ENCODE results near the gene PPARG.
A peak's percentile ranks its signal among the peaks of the same experiment; 100 is the strongest.

Gene PPARG

GRCh38 chr3:12439161-12439940, 150.5 kb downstream of the PPARG start:
- CTCF ChIA-PET = interaction anchor here (0.6 kb wide), 1 partner anchor 322 kb away, joined by 3 read pairs; no protein-coding TSS in a partner anchor
- no peak for DNase-seq (ENCODE audit: low spot score)
- TF ChIP-seq, protein P1, sequence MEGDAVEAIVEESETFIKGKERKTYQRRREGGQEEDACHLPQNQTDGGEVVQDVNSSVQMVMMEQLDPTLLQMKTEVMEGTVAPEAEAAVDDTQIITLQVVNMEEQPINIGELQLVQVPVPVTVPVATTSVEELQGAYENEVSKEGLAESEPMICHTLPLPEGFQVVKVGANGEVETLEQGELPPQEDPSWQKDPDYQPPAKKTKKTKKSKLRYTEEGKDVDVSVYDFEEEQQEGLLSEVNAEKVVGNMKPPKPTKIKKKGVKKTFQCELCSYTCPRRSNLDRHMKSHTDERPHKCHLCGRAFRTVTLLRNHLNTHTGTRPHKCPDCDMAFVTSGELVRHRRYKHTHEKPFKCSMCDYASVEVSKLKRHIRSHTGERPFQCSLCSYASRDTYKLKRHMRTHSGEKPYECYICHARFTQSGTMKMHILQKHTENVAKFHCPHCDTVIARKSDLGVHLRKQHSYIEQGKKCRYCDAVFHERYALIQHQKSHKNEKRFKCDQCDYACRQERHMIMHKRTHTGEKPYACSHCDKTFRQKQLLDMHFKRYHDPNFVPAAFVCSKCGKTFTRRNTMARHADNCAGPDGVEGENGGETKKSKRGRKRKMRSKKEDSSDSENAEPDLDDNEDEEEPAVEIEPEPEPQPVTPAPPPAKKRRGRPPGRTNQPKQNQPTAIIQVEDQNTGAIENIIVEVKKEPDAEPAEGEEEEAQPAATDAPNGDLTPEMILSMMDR (conservative IDR thresholded peaks at IDR 0.05; ENCODE audit: low read depth) = no peak
- H3K27ac ChIP-seq = no peak overlapping the region
- POLR2A ChIA-PET (ENCODE audit: low non-redundant PET) = no interaction called here

DNA sequence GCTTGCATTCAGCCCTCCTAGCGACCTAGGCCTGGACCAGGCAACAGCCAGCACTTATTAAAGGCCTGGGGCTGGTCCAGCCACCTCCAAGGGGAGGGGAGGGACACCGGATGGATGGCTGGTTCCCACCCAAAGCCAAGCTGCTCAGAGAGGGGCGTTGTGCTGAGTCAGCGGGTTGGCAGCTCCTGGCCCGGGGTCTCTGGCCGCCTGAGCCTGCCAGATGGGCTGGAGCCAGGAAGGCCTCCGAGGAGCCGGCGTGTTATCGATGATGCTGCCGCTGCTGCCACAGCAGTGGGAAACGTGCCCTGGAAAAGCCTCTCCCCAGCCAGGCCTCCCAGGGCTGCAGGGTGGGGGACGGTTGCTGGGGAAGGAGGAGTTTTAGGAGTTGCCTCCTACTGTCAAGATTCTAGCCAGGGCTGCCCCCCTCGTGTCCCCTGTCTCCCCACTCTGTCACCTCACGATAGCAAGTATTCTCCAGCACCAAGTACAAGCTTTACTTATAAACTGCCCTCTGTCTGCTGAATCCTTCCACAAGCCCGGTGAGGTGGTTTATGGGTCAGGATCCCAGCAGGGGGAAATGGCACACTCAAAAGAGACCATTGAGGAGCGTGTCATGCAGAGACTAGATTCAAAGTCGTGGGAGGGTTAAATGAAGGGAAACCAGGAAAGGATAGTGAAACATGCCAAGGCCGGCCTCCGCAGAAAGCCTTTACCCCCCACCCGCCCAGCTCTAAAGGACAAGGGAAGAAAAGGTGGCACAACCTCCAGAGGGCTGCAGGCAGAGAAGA, 152.3 kb downstream of the PPARG start:
- DNase-seq (ENCODE audit: low spot score) = no peak
- ChIA-PET CTCF (no interaction called here), POLR2A (ENCODE audit: low non-redundant PET) (no interaction called here)
- TF ChIP-seq, protein P1 (conservative IDR thresholded peaks at IDR 0.05; ENCODE audit: low read depth) = no peak
- no peak overlapping the region for H3K27ac ChIP-seq

- no peak overlapping the region for H3K27ac ChIP-seq
- ChIA-PET CTCF (no interaction called here), POLR2A (ENCODE audit: low non-redundant PET) (no interaction called here)
- TF ChIP-seq, protein P1 (conservative IDR thresholded peaks at IDR 0.05; ENCODE audit: low read depth) = no peak
- no peak for DNase-seq (ENCODE audit: low spot score)
Measured at GRCh38 chr3:12442654-12443501, 154.0 kb downstream of the PPARG start.

DNA sequence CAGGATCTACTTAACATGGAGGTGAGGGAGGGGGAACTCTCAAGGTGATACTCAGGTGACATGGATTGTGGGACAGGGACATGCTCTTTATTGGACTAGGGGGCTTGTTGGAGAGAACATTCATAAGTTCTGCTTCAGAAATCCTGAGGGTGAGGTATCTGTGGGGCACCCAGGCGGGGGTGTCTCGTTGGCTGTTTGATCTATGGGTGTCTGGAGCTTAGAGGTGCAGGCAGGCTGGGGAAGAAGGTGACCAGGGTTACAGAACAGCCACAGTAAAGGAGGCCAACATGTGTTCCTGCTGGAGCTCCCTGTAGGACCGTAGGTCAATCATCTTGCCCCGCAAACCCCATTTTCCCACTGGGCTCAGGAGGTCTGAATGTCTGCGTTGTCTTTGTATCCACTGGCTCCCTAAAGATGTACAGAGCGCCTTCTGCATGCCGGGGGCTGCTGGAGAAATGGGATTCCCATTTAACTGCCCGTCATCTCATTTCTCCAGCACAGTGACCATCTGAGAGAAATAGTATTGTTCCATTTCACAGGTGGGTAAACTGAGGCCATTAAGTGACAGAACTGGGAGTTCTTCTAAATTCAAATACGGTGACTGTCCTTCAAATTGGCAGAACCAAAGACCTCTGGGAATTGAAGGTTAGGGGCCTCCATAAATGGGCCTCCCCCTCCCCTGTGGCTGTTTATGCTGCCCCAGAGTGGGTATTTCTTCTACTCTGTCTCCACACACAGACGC, 155.1 kb downstream of the PPARG start:
- TF ChIP-seq, protein P1 (conservative IDR thresholded peaks at IDR 0.05; ENCODE audit: low read depth) = no peak
- ChIA-PET CTCF (no interaction called here), POLR2A (ENCODE audit: low non-redundant PET) (no interaction called here)
- DNase-seq (ENCODE audit: low spot score) = no peak
- H3K27ac ChIP-seq = no peak overlapping the region

DNA sequence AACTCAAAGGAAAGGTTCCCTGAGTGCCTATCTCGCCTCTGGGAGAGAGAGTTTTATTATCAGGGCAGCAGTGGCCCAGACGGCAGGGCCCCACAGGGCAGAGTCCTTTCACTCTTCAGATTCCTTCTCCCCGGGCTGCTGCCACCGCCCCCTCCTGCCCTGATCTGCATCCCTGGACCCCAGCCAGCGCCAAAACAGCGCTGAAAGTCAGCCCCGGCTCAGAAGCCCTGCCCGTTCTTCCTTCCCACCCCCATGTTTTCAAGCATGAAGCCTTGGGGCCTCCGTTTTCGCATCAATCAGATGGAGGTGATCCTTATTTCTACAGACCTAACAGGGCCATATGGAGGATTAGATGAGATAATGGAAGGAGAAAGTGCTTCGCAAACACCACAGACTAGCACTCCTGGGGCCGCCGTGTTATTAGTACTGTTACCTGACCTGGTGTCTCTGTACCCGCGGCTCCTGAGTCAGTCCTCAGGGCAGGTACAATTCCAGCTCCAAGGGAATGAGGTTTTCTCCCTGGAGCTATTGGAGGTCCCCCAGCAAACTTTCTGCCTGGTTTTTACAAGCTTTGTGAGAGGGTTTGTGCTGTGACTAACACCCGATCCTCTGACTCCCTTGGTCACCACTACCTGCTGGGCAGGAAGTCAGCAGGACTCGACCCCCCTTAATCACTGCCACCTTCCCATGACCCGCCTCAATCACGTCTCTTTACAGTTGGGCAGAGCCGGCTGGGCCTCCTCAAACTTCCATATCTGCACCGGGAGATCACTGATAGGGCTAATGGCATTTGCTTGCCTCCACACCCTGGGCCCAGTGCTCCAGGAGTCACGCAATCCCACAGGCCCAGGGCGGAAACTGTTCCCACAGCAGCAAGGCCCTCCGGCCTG, 156.0 kb downstream of the PPARG start:
- POLR2A ChIA-PET (ENCODE audit: low non-redundant PET) = no interaction called here
- no peak overlapping the region for H3K27ac ChIP-seq
- peak; percentile 44 for DNase-seq (ENCODE audit: low spot score)
- CTCF ChIA-PET = no interaction called here
- TF ChIP-seq, protein P1 (conservative IDR thresholded peaks at IDR 0.05; ENCODE audit: low read depth) = no peak
